Endothelial cell (in vitro differentiated cells): ENCODE measurements around the gene TPI1. TPM values are rescaled to one million over a fixed set of nuclear protein-coding genes. Genes with fewer than 3 reads are reported as not detected.

Experiments used
- DNase-seq: peaks from one replicate; pipeline ENCODE4 v3.0.0; 2021; ENCODE audit warnings: low spot score
- H3K27ac Mint-ChIP-seq: one replicate; pipeline ENCODE4 v1.8.0; 2021; ENCODE audit warnings: mixed read lengths, inconsistent platforms; ENCODE audit not compliant: unreplicated experiment
- H3K27me3 Mint-ChIP-seq: one replicate; pipeline ENCODE4 v1.8.0; 2021; ENCODE audit warnings: mild to moderate bottlenecking, moderate library complexity, mixed read lengths, inconsistent platforms; ENCODE audit not compliant: unreplicated experiment
- H3K36me3 Mint-ChIP-seq: one replicate; pipeline ENCODE4 v1.8.0; 2021; ENCODE audit warnings: mild to moderate bottlenecking, low read depth, mixed read lengths, inconsistent platforms; ENCODE audit not compliant: unreplicated experiment
- H3K4me1 Mint-ChIP-seq: one replicate; pipeline ENCODE4 v1.8.0; 2021; ENCODE audit warnings: mild to moderate bottlenecking, mixed read lengths, inconsistent platforms; ENCODE audit not compliant: unreplicated experiment
- H3K4me3 Mint-ChIP-seq: one replicate; pipeline ENCODE4 v1.8.0; 2021; ENCODE audit warnings: mild to moderate bottlenecking, mixed read lengths, inconsistent platforms; ENCODE audit not compliant: unreplicated experiment
- H3K9me3 Mint-ChIP-seq: one replicate; pipeline ENCODE4 v1.8.0; 2021; ENCODE audit warnings: mixed read lengths, inconsistent platforms; ENCODE audit not compliant: unreplicated experiment
- total RNA-seq: library from RNA; stranded (reverse); fragmentation: NEBNext Ultra II Directional; extraction: Animal tissue kit (Norgen Biotek cat#: 25700); gene quantifications from one replicate; pipeline ENCODE4 v1.2.1, GENCODE V29; 2021; ENCODE audit not compliant: unreplicated experiment
- TF ChIP-seq, protein P1 (sequence below): fragments of 200-600 bp; sonication (generic); IDR thresholded peaks from one replicate; pipeline ENCODE4 v1.5.0; 2021; ENCODE audit warnings: antibody characterized with exemption; ENCODE audit not compliant: unreplicated experiment

Gene TPI1
- total RNA-seq, 1 donor from 2014 or later, result 356 TPM

DNA sequence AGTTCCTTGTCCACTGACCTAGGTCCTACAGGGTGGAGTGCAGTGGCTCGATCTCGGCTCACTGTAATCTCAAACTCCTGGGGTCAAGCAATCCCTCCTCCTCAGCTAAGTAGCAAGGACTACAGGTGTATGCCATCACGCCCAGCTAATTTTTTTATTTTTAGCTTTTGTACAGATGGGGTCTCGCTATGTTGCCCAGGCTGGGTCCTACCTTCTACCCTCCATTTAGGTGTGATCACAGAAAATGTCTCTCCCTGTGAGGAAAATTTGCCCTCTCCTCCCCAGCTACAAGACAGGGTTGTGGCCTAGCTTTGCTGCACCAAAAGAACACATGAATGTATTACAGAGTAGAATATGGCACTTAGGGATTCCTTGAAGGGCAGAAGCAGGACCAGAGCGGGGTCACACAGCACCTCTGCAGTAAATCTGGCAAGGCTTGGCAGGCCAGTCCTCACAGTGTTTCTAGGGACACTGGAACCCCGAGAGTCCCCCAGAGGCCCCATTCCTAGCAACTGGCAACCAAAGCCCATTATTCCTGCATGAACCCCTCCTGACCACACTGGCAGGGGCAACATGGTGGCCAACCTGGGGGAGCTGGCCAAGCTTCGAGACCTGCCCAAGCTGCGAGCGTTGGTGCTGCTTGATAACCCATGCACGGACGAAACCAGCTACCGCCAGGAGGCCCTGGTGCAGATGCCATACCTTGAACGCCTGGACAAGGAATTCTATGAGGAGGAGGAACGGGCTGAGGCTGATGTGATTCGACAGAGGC lies 45.0 kb downstream of the TPI1 start:
- H3K36me3 Mint-ChIP-seq, result peaks cover 5% of the 10 kb centered on the region
- TF ChIP-seq, protein P1, sequence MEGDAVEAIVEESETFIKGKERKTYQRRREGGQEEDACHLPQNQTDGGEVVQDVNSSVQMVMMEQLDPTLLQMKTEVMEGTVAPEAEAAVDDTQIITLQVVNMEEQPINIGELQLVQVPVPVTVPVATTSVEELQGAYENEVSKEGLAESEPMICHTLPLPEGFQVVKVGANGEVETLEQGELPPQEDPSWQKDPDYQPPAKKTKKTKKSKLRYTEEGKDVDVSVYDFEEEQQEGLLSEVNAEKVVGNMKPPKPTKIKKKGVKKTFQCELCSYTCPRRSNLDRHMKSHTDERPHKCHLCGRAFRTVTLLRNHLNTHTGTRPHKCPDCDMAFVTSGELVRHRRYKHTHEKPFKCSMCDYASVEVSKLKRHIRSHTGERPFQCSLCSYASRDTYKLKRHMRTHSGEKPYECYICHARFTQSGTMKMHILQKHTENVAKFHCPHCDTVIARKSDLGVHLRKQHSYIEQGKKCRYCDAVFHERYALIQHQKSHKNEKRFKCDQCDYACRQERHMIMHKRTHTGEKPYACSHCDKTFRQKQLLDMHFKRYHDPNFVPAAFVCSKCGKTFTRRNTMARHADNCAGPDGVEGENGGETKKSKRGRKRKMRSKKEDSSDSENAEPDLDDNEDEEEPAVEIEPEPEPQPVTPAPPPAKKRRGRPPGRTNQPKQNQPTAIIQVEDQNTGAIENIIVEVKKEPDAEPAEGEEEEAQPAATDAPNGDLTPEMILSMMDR, result no peak
- H3K4me1 Mint-ChIP-seq, result peaks cover 11% of the 10 kb centered on the region
- no peak overlapping the region for H3K4me3 Mint-ChIP-seq
- no peaks in the 10 kb centered on the region for H3K9me3 Mint-ChIP-seq
- H3K27ac Mint-ChIP-seq, result no peak overlapping the region
- peaks cover 18% of the 10 kb centered on the region for H3K27me3 Mint-ChIP-seq
- no peak for DNase-seq

DNA sequence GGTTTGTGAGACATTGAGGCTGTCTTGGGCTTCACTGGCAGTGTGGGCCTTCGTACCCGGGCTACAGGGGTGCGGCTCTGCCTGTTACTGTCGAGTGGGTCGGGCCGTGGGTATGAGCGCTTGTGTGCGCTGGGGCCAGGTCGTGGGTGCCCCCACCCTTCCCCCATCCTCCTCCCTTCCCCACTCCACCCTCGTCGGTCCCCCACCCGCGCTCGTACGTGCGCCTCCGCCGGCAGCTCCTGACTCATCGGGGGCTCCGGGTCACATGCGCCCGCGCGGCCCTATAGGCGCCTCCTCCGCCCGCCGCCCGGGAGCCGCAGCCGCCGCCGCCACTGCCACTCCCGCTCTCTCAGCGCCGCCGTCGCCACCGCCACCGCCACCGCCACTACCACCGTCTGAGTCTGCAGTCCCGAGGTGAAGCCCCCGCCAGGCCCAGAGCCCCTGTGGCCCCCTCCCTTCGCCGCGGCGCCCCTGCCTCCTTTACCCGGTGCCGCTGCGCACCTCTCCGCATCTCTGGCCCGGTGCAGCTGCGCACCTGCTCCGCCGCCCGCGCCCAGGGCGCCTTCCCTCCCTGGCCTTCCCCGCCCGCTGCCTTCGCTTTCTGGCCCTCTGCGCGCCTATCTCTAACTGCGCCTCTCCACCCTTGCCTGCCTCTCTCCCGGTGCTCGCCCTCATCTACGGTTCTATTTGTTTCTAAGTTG lies 47.1 kb downstream of the TPI1 start, which contains the start of gene ENO2:
Gene ENO2 (plus strand): TSS at position 335 of the 701 bp plus-strand sequence. CDS start 1,253 bp downstream, outside the sequence.
- peak within 1 kb of the TSS; percentile 42 for H3K27ac Mint-ChIP-seq
- peaks cover 16% of the 10 kb centered on the region for H3K27me3 Mint-ChIP-seq
- peaks cover 5% of the 10 kb centered on the region for H3K36me3 Mint-ChIP-seq
- peak; percentile 50 for DNase-seq
- H3K9me3 Mint-ChIP-seq, result no peaks in the 10 kb centered on the region
- peaks cover 12% of the 10 kb centered on the region for H3K4me1 Mint-ChIP-seq
- TF ChIP-seq, protein P1, result no peak
- H3K4me3 Mint-ChIP-seq, result peak within 1 kb of the TSS; percentile 86

DNA sequence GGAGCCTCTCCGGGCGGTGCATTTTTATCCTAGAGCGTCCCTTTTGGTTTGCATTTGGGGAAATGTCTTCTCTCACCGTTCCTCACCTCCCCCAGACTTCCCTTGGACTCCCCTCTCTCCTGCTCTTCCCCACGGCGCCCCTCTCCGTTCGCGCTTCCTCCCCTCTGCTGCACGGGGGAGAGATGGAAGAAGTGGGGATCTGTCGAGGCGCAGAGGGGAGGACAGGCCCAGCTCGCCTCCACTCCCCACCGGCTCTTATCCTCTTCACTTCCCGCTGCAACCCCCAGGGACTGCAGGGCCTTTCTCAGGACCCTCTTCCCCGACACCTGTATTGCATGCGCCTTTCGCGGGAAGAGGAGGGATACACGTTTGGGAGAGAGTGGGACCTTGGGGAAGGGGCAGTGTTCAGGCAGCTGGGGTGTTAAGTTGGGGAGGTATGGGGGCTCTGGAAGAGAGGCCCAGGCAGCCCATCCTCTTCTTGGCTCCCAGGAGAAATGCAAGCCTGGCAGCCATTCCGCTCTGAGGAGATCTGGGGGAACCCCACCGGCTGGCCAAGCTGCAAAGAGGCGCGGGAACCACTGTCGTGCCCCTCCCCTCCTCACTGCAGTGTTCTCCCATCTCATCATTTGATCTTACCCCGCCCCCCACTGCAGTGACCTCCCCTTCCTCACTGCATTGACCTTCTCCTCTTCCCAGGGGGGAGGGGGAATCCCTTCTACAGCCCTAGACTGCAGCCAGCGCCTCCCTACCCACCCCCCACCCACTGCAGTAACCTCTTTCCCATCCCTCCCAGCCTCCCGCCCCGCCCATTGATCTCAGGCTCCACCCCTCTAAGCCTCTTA lies 47.8 kb downstream of the TPI1 start:
- peaks cover 20% of the 10 kb centered on the region for H3K4me1 Mint-ChIP-seq
- peaks cover 5% of the 10 kb centered on the region for H3K36me3 Mint-ChIP-seq
- H3K27ac Mint-ChIP-seq, result peak overlapping the region; percentile 42
- peaks cover 23% of the 10 kb centered on the region for H3K27me3 Mint-ChIP-seq
- TF ChIP-seq, protein P1, result no peak
- H3K9me3 Mint-ChIP-seq, result no peaks in the 10 kb centered on the region
- no peak for DNase-seq
- peak overlapping the region; percentile 86 for H3K4me3 Mint-ChIP-seq

DNA sequence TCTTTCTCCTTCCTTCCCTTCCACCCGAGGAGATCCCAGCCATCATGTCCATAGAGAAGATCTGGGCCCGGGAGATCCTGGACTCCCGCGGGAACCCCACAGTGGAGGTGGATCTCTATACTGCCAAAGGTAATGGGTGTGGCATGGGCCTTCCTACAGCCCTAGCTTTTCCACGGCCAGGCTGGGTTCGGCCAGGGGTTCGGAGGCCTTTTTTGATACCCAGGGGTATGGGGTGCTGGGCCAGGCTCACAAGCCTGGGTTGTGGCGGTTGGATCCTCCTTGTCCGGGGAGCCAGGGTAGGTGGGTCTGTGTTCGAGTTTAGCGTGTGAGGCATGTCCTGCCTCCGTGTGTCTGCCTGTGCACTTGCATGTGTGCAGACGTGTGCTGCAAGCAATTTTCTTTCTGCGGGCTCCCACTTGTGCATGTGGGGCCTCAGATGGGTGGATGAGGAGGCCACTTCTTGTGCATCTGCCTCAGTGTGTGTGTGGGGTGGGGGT lies 48.5 kb downstream of the TPI1 start:
- H3K27me3 Mint-ChIP-seq, result peaks cover 21% of the 10 kb centered on the region
- DNase-seq, result no peak
- peaks cover 20% of the 10 kb centered on the region for H3K4me1 Mint-ChIP-seq
- H3K9me3 Mint-ChIP-seq, result no peaks in the 10 kb centered on the region
- H3K36me3 Mint-ChIP-seq, result peaks cover 5% of the 10 kb centered on the region
- TF ChIP-seq, protein P1, result no peak
- no peak overlapping the region for H3K27ac Mint-ChIP-seq
- no peak overlapping the region for H3K4me3 Mint-ChIP-seq
